ENCODE data around the gene OCRL.

The OCRL gene

DNA sequence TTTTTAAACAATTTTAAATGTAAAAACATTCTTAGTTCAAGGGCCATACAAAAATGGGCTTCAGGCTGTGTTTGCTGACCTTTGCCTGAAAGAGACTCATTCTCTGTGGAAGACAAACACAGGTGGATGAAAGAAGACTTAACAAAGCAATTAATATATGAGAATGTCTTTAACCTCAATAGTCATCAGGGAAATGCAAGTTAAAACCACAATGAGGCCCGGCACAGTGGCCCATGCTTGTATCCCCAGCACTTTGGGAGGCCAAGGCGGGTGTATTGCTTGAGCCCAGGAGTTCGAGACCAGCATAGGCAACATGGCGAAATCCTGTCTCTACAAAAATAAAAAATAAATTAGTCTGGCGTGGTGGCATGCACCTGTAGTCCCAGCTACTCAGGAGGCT is 9.6 kb upstream of the OCRL start:
- no peak for DNase-seq (ENCODE audit: low read depth in 1 of 2, low spot score in 1 of 2)

DNA sequence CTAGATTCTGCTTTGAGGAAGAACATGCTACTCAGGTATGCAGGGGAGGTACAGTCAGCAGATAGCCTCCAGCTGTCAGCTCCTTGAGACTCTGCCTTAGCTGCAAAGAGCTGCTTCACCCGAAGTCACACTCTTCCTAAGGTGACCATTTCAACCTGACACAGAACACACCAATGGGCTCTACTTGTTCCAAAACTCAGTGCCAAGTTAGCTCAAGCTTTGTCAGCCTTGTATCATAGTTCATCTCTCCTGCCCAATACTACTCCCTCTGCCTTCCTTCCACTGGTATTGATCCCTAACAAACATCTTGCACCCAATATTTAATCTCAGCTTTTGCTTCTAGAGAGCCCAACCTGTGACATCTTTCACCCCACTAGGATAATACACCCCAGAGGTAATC is 8.9 kb upstream of the OCRL start:
- TF ChIP-seq, protein P1, sequence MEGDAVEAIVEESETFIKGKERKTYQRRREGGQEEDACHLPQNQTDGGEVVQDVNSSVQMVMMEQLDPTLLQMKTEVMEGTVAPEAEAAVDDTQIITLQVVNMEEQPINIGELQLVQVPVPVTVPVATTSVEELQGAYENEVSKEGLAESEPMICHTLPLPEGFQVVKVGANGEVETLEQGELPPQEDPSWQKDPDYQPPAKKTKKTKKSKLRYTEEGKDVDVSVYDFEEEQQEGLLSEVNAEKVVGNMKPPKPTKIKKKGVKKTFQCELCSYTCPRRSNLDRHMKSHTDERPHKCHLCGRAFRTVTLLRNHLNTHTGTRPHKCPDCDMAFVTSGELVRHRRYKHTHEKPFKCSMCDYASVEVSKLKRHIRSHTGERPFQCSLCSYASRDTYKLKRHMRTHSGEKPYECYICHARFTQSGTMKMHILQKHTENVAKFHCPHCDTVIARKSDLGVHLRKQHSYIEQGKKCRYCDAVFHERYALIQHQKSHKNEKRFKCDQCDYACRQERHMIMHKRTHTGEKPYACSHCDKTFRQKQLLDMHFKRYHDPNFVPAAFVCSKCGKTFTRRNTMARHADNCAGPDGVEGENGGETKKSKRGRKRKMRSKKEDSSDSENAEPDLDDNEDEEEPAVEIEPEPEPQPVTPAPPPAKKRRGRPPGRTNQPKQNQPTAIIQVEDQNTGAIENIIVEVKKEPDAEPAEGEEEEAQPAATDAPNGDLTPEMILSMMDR (IDR thresholded peaks at IDR 0.05; ENCODE audit: insufficient read depth, low read length), result no peak
- TF ChIP-seq GABPA (IDR thresholded peaks at IDR 0.05; ENCODE audit: low read depth), result no peak
- no peak for TF ChIP-seq POLR2AphosphoS5 (IDR thresholded peaks at IDR 0.05; ENCODE audit: low read depth)
- no peak for TF ChIP-seq SPI1 (IDR thresholded peaks at IDR 0.05; ENCODE audit: borderline replicate concordance, low read depth)
- TF ChIP-seq, protein P2, sequence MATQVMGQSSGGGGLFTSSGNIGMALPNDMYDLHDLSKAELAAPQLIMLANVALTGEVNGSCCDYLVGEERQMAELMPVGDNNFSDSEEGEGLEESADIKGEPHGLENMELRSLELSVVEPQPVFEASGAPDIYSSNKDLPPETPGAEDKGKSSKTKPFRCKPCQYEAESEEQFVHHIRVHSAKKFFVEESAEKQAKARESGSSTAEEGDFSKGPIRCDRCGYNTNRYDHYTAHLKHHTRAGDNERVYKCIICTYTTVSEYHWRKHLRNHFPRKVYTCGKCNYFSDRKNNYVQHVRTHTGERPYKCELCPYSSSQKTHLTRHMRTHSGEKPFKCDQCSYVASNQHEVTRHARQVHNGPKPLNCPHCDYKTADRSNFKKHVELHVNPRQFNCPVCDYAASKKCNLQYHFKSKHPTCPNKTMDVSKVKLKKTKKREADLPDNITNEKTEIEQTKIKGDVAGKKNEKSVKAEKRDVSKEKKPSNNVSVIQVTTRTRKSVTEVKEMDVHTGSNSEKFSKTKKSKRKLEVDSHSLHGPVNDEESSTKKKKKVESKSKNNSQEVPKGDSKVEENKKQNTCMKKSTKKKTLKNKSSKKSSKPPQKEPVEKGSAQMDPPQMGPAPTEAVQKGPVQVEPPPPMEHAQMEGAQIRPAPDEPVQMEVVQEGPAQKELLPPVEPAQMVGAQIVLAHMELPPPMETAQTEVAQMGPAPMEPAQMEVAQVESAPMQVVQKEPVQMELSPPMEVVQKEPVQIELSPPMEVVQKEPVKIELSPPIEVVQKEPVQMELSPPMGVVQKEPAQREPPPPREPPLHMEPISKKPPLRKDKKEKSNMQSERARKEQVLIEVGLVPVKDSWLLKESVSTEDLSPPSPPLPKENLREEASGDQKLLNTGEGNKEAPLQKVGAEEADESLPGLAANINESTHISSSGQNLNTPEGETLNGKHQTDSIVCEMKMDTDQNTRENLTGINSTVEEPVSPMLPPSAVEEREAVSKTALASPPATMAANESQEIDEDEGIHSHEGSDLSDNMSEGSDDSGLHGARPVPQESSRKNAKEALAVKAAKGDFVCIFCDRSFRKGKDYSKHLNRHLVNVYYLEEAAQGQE (IDR thresholded peaks at IDR 0.05; ENCODE audit: insufficient replicate concordance, low read depth), result no peak
- DNase-seq (ENCODE audit: low read depth in 1 of 2, low spot score in 1 of 2), result no peak
- Histone ChIP-seq H3K27me3 (ENCODE audit: insufficient read depth, poor library complexity, severe bottlenecking) (no peaks in the 10 kb centered on the region), H3K27ac (replicated peaks) (no peak overlapping the region), H3K4me3 (replicated peaks; ENCODE audit: insufficient read depth, low read length) (no peak overlapping the region)

More for the DNA sequence above, 9.6 kb upstream of the OCRL start:
- TF ChIP-seq GABPA (IDR thresholded peaks at IDR 0.05; ENCODE audit: low read depth), result no peak
- TF ChIP-seq SPI1 (IDR thresholded peaks at IDR 0.05; ENCODE audit: borderline replicate concordance, low read depth), result no peak
- TF ChIP-seq POLR2AphosphoS5 (IDR thresholded peaks at IDR 0.05; ENCODE audit: low read depth), result no peak
- Histone ChIP-seq H3K4me3 (replicated peaks; ENCODE audit: insufficient read depth, low read length) (no peak overlapping the region), H3K27ac (replicated peaks) (no peak overlapping the region), H3K27me3 (ENCODE audit: insufficient read depth, poor library complexity, severe bottlenecking) (no peaks in the 10 kb centered on the region)

DNA sequence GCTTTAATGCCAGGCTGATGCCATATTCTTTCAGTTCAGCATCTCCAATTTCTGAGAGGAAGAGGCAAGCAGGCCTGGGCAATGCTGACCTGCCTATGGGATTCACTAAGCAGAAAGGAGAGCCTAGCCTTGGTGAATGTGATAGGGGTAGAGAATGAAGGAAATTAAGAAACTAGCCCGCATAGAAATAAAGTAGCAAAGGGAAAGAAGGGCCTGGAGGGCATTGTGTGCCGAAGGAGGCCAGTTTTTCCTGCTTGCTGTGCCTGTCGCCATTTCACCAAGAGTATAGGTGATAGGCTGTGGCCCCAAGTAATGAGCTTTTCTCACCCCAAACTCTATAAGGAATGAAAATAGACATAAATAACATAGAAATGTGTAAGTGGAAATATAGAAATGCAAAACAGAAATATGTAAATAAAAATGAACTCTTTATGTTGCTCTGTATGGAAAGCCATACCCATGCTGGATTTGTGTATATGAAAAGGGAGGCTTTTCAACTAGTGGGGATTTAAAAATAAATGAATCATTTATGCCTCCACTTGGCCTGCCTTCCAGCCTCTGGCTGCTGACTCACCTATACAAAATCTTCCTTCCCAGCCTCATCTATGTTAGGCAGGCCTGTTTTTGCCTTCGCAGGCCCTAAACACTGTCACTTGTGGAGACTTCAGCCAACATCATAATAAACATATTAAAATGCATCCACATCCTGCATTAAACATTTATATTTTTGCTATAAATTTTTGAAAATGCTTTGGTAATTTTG is 5.1 kb upstream of the OCRL start:
- no peak overlapping the region for H3K27ac ChIP-seq (replicated peaks)
- H3K4me3 ChIP-seq (replicated peaks; ENCODE audit: insufficient read depth, low read length), result no peak overlapping the region
- H3K27me3 ChIP-seq (ENCODE audit: insufficient read depth, poor library complexity, severe bottlenecking), result no peaks in the 10 kb centered on the region
- TF ChIP-seq SPI1 (IDR thresholded peaks at IDR 0.05; ENCODE audit: borderline replicate concordance, low read depth) (no peak), POLR2AphosphoS5 (IDR thresholded peaks at IDR 0.05; ENCODE audit: low read depth) (no peak), GABPA (IDR thresholded peaks at IDR 0.05; ENCODE audit: low read depth) (no peak)
- TF ChIP-seq, protein P1 (IDR thresholded peaks at IDR 0.05; ENCODE audit: insufficient read depth, low read length), result no peak
- TF ChIP-seq, protein P2 (IDR thresholded peaks at IDR 0.05; ENCODE audit: insufficient replicate concordance, low read depth), result no peak
- DNase-seq (ENCODE audit: low read depth in 1 of 2, low spot score in 1 of 2), result no peak

DNA sequence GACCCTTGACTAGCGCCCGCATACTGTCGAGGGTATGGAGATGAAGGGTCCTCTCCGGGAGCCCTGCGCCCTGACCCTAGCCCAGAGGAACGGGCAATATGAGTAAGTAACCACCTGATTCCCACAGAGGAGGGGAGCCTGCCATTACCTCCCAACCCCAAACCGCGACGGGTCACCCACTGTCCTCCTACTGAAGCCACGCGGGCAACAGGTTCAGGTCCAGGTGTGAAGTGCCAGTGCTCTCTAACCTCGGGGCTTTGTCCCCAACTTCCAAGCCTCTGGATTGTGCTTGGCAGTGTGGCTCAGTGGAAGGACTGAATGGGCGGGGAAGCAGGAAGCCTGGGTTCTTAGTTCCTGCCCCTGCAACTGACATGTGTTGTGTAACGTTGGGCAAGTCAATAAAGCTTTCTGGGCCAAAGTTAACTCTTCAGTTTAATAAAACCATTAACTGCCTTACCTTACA is 694 bp downstream of the OCRL start:
- TF ChIP-seq GABPA (IDR thresholded peaks at IDR 0.05; ENCODE audit: low read depth) (no peak), SPI1 (IDR thresholded peaks at IDR 0.05; ENCODE audit: borderline replicate concordance, low read depth) (no peak), POLR2AphosphoS5 (IDR thresholded peaks at IDR 0.05; ENCODE audit: low read depth) (no peak)
- TF ChIP-seq, protein P2 (IDR thresholded peaks at IDR 0.05; ENCODE audit: insufficient replicate concordance, low read depth), result no peak
- TF ChIP-seq, protein P1 (IDR thresholded peaks at IDR 0.05; ENCODE audit: insufficient read depth, low read length), result no peak
- DNase-seq (ENCODE audit: low read depth in 1 of 2, low spot score in 1 of 2), result peak; percentile 35 to 54
- Histone ChIP-seq H3K27me3 (ENCODE audit: insufficient read depth, poor library complexity, severe bottlenecking) (no peaks in the 10 kb centered on the region), H3K27ac (replicated peaks) (peak overlapping the region; percentile 70), H3K4me3 (replicated peaks; ENCODE audit: insufficient read depth, low read length) (peak overlapping the region; percentile 62)

All from HL-60 (cell line).